HepG2 (cell line): ENCODE measurements around the gene MSANTD2. TPM values are rescaled to one million over a fixed set of nuclear protein-coding genes. Genes with fewer than 3 reads are reported as not detected.

ENCODE experiments used
- ATAC-seq: fragments of 200-7000 bp; cut with Tn5 transposase; 3 replicates; pipeline ENCODE4 v1.9.1; 2020; ENCODE audit warnings: mild to moderate bottlenecking, moderate library complexity
- BruUV-seq: library from RNA; stranded (reverse); fragments of 400-500 nt; replicated peaks from 2 replicates; lab custom pipeline; 2021; lab: Mats Ljungman, UMichigan
- CTCF ChIA-PET: fragments of 300-600 bp; formaldehyde crosslinking; extraction: SDS; loops from one replicate; lab custom pipeline; 2021; ENCODE audit warnings: low total read pairs, inconsistent platforms, low intra/inter-chr PET ratio; lab: Yijun Ruan, JAX
- POLR2A ChIA-PET: fragments of 350-600 bp; sonication (Branson Sonifier 250); formaldehyde crosslinking; loops from one replicate; lab custom pipeline; 2020; ENCODE audit warnings: antibody characterized with exemption, inconsistent platforms; lab: Yijun Ruan, JAX
- DNase-seq: peaks from one replicate; pipeline ENCODE4 v3.0.0-alpha.2; 2015; ENCODE audit warnings: low spot score
- FAIRE-seq: peaks from 3 replicates; lab custom pipeline; 2011; peaks lifted over from hg19 to GRCh38; lab: Jason Lieb, UNC
- H2AFZ ChIP-seq: one replicate; pipeline ENCODE4 v1.6.1; 2011; ENCODE audit warnings: low read length, inconsistent platforms
- H3K27ac ChIP-seq: fragments of 300-600 bp; 3 replicates; pipeline ENCODE4 v1.8.0; 2011; ENCODE audit warnings: mixed run types, mild to moderate bottlenecking, mixed read lengths, low read length, inconsistent platforms; ENCODE audit not compliant: insufficient read depth; ENCODE audit errors: extremely low read length
- H3K27me3 ChIP-seq, 2 experiments: fragments of 200-600 bp in 1 of 2; 2 replicates in 1 of 2; 3 replicates in 1 of 2; pipeline versions ENCODE4 v1.6.0 to v1.8.0; 2011; ENCODE audit warnings: low read length in 2 of 2, mild to moderate bottlenecking in 2 of 2, moderate library complexity in 2 of 2, inconsistent platforms in 1 of 2; ENCODE audit not compliant: insufficient read depth in 2 of 2, control insufficient read depth in 1 of 2
- H3K36me3 ChIP-seq, 2 experiments: fragments of 200-600 bp in 1 of 2; replicated peaks in 1 of 2; 2 replicates in 1 of 2; 3 replicates in 1 of 2; pipeline versions ENCODE4 v1.5.1 to v1.8.0; 2011; ENCODE audit warnings: low read length in 2 of 2, inconsistent platforms in 1 of 2; ENCODE audit not compliant: insufficient read depth in 2 of 2, control insufficient read depth in 1 of 2
- H3K4me1 ChIP-seq: 2 replicates; pipeline ENCODE4 v1.5.1; 2012; ENCODE audit warnings: low read length, inconsistent platforms; ENCODE audit not compliant: insufficient read depth
- H3K4me2 ChIP-seq: 2 replicates; pipeline ENCODE4 v1.6.0; 2011; ENCODE audit warnings: low read depth, low read length, inconsistent platforms
- H3K4me3 ChIP-seq, 3 experiments: fragments of 200-600 bp in 1 of 3; sonication (generic), shearing (Covaris generic) in 1 of 3; replicated peaks in 1 of 3; 2 replicates each; pipeline ENCODE4 v1.5.1; 2011 to 2016; ENCODE audit warnings: low read length in 3 of 3, inconsistent platforms in 2 of 3, low read depth in 2 of 3, mild to moderate bottlenecking in 2 of 3, control low read depth in 1 of 3, mixed read lengths in 1 of 3; ENCODE audit not compliant: insufficient read depth in 1 of 3
- H3K79me2 ChIP-seq: one replicate; pipeline ENCODE4 v1.6.1; 2011; ENCODE audit warnings: low read length, inconsistent platforms; ENCODE audit not compliant: insufficient read depth
- H3K9ac ChIP-seq: 2 replicates; pipeline ENCODE4 v1.6.0; 2011; ENCODE audit warnings: mild to moderate bottlenecking, low read depth, low read length, inconsistent platforms; ENCODE audit not compliant: insufficient read depth
- H3K9me3 ChIP-seq: 2 replicates; pipeline ENCODE4 v1.5.1; 2012; ENCODE audit warnings: mild to moderate bottlenecking, low read length
- H4K20me1 ChIP-seq: 2 replicates; pipeline ENCODE4 v1.6.0; 2011; ENCODE audit warnings: inconsistent platforms, mild to moderate bottlenecking, low read length, moderate library complexity; ENCODE audit not compliant: insufficient read depth
- MEF2D ChIP-seq: sonication (generic); formaldehyde crosslinking; IDR thresholded peaks from 2 replicates; pipeline ENCODE4 v1.5.1; 2020; ENCODE audit warnings: mild to moderate bottlenecking, missing genetic modification reagents
- PAX8 ChIP-seq: sonication (generic); formaldehyde crosslinking; IDR thresholded peaks from 2 replicates; pipeline ENCODE4 v1.8.0; 2022; ENCODE audit warnings: mild to moderate bottlenecking, missing genetic modification reagents, borderline replicate concordance
- TAF1 ChIP-seq: sonication (generic); formaldehyde crosslinking; IDR thresholded peaks from 2 replicates; pipeline ENCODE4 v1.4.0; 2020; ENCODE audit warnings: missing genetic modification reagents
- YEATS4 ChIP-seq: sonication (generic); formaldehyde crosslinking; IDR thresholded peaks from 2 replicates; pipeline ENCODE4 v1.4.0; 2020; ENCODE audit warnings: missing genetic modification reagents, borderline replicate concordance
- ZFP90 ChIP-seq: sonication (generic); formaldehyde crosslinking; IDR thresholded peaks from 2 replicates; pipeline ENCODE4 v1.8.0; 2022; ENCODE audit warnings: missing genetic modification reagents, mild to moderate bottlenecking, inconsistent platforms, borderline replicate concordance
- ZNF775 ChIP-seq: sonication (generic); formaldehyde crosslinking; IDR thresholded peaks from 2 replicates; pipeline ENCODE4 v1.4.0; 2020; ENCODE audit warnings: missing genetic modification reagents, mild to moderate bottlenecking, moderate library complexity, borderline replicate concordance
- WGBS: methylation state at CpG from one replicate; pipeline ENCODE4 v1.1.6; 2017; ENCODE audit warnings: low lambda C conversion rate; 5-methylcytosine and 5-hydroxymethylcytosine counted together
- in situ Hi-C: cut with HindIII; loops from 2 replicates; pipeline ENCODE4 v1.10.0; 2017; ENCODE audit warnings: low pct_unique_long_range_greater_than_20kb; ENCODE audit not compliant: extremely low pct_ligation_motif_present
- intact Hi-C: fragments of 100-400 bp; cut with micrococcal nuclease; formaldehyde crosslinking; loops from one replicate; pipeline ENCODE4 v1.10.0; 2022; ENCODE audit not compliant: unreplicated experiment
- polyA plus RNA-seq, 8 experiments: library from polyadenylated mRNA; depleted of rRNA in 3 of 8; stranded (reverse) in 7 of 8; unstranded in 1 of 8; fragments of >200 nt; fragmentation: Illumina TruSeq in 4 of 8; extraction: Trizol in 4 of 8; gene quantifications; 2 replicates each; pipeline versions ENCODE4 v1.2.1 to v1.2.3, GENCODE V29; 2011 to 2016; ENCODE audit warnings: low read depth in 4 of 8, missing spikeins in 1 of 8, mixed read lengths in 1 of 8; ENCODE audit not compliant: insufficient read depth in 1 of 8
- total RNA-seq, 5 experiments: library from RNA; depleted of rRNA; stranded (reverse); fragments of >200 nt; fragmentation: Illumina TruSeq; extraction: Trizol; gene quantifications; 2 replicates each; pipeline ENCODE4 v1.2.3, GENCODE V29; 2016; ENCODE audit warnings: low read depth in 1 of 5
- TF ChIP-seq, protein P1 (sequence below): sonication (generic); formaldehyde crosslinking; IDR thresholded peaks from 2 replicates; pipeline ENCODE4 v1.4.0; 2020; ENCODE audit warnings: mild to moderate bottlenecking, missing genetic modification reagents
- TF ChIP-seq, protein P2 (sequence below): sonication (generic); formaldehyde crosslinking; IDR thresholded peaks from 2 replicates; pipeline ENCODE4 v1.4.0; 2020; ENCODE audit warnings: mild to moderate bottlenecking, missing genetic modification reagents

MSANTD2 gene
- total and polyA plus RNA-seq, 2 of the 13 experiments (the other 11 are each of a cell fraction or from before 2014, with no cell fraction given) = 8.7 to 10.1 TPM

DNA sequence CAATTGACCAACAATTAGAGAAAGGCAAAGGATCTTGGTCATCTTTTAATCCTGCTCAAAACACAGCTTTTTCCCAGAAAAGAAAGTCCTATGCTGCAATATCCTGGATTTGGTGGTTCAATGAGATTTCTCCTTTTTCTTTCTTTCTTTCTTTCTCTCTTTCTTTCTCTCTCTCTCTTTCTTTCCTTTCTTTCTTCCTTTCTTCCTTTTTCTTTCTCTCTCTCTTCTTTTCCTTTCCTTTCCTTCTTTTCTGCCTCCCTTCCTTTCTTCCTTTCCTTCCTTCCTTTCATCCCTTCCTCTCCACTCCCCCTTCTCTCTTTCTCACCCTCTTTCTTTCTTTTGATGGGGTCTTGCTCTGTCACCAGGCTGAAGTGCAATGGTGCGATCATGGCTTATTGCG lies 31.7 kb upstream of the MSANTD2 start:
- BruUV-seq = no TSS peak
- CTCF ChIA-PET = no interaction called here
- Histone ChIP-seq H3K9me3 (no peaks in the 10 kb centered on the region), H3K27me3 (peaks cover 0 to 15% of the 10 kb centered on the region in 2 experiments; a peak in 3 of 5 replicates), H3K4me3 (no peak overlapping the region), H3K9ac (no peak overlapping the region), H3K4me1 (peaks cover 6% of the 10 kb centered on the region), H2AFZ (no peak overlapping the region), H3K79me2 (no peaks in the 10 kb centered on the region), H4K20me1 (no peaks in the 10 kb centered on the region), H3K27ac (no peak overlapping the region), H3K4me2 (no peak overlapping the region), H3K36me3 (no peaks in the 10 kb centered on the region)
- in situ Hi-C loops = no loop called here
- WGBS = 50% methylated on average over 2 of the region's 2 CpGs
- ATAC-seq (no peak), DNase-seq (no peak), FAIRE-seq (no peak)
- intact Hi-C loops = no loop called here
- TF ChIP-seq YEATS4 (CRISPR knock-in tag) = no peak
- TF ChIP-seq, protein P1, sequence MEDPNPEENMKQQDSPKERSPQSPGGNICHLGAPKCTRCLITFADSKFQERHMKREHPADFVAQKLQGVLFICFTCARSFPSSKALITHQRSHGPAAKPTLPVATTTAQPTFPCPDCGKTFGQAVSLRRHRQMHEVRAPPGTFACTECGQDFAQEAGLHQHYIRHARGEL (CRISPR knock-in tag) = no peak
- TF ChIP-seq ZFP90 (CRISPR knock-in tag) = no peak
- TF ChIP-seq TAF1 (CRISPR knock-in tag) = no peak
- TF ChIP-seq MEF2D (CRISPR knock-in tag) = no peak
- no peak for TF ChIP-seq ZNF775 (CRISPR knock-in tag)
- TF ChIP-seq PAX8 = no peak
- TF ChIP-seq, protein P2, sequence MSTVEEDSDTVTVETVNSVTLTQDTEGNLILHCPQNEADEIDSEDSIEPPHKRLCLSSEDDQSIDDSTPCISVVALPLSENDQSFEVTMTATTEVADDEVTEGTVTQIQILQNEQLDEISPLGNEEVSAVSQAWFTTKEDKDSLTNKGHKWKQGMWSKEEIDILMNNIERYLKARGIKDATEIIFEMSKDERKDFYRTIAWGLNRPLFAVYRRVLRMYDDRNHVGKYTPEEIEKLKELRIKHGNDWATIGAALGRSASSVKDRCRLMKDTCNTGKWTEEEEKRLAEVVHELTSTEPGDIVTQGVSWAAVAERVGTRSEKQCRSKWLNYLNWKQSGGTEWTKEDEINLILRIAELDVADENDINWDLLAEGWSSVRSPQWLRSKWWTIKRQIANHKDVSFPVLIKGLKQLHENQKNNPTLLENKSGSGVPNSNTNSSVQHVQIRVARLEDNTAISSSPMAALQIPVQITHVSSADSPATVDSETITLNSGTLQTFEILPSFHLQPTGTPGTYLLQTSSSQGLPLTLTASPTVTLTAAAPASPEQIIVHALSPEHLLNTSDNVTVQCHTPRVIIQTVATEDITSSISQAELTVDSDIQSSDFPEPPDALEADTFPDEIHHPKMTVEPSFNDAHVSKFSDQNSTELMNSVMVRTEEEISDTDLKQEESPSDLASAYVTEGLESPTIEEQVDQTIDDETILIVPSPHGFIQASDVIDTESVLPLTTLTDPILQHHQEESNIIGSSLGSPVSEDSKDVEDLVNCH = no peak
- POLR2A ChIA-PET = no interaction called here
